ENCODE data around the gene C12orf43. TPM values are rescaled to one million over a fixed set of nuclear protein-coding genes. Genes with fewer than 3 reads are reported as not detected.
"Not testable (repeated sequence)": the region's sequence is repeated elsewhere in the genome, so short reads cannot be mapped to it uniquely, and the experiment has no call there.

The C12orf43 gene
- total RNA-seq, 2 experiments from 2014 or later: 19.4 to 19.6 TPM

- H3K4me3 Mint-ChIP-seq: no peak overlapping the region
- intact Hi-C loops (cut with micrococcal nuclease): no loop called here
- no peaks in the 10 kb centered on the region for H3K36me3 Mint-ChIP-seq
- CTCF ChIA-PET: interaction anchor here (0.5 to 2.6 kb wide), 3 partner anchors 9 to 110 kb away, joined by 4 to 12 read pairs (median 5); no protein-coding TSS in a partner anchor
- H3K27me3 Mint-ChIP-seq: peaks cover 2% of the 10 kb centered on the region
- no peak overlapping the region for H3K27ac Mint-ChIP-seq
- no peaks in the 10 kb centered on the region for H3K9me3 Mint-ChIP-seq
- H3K4me1 Mint-ChIP-seq (ENCODE audit: low read depth): peaks cover 2% of the 10 kb centered on the region
- no peak for DNase-seq
- POLR2A ChIA-PET: no interaction called here
Observed at GRCh38 chr12:121050725-121051124, 34.4 kb upstream of the C12orf43 start.

GRCh38 chr12:121048442-121048841 is 32.2 kb upstream of the C12orf43 start:
- peak overlapping the region; percentile 20 for H3K27ac Mint-ChIP-seq
- POLR2A ChIA-PET: interaction anchor here (1.3 kb wide), 1 partner anchor 12 kb away, joined by 3 read pairs; no protein-coding TSS in a partner anchor

DNA sequence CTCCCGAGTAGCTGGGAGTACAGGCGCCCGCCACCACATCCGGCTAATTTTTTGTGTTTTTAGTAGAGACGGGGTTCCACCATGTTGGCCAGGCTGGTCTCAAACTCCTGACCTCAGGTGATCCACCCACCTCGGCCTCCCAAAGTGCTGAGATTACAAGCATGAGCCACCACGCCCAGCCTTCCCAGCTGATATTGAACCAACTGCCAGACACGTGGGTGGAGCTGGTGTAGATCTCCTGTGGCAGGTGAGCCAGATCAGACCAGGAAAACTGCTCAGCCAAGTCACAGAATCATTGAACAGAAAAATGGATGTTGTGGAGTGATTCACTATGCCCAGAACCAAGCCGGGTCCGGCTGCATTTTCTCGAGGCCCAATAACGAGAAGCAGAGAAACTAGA is 31.1 kb upstream of the C12orf43 start:
- H3K4me3 Mint-ChIP-seq; H3K9me3 Mint-ChIP-seq; H3K36me3 Mint-ChIP-seq; H3K27ac Mint-ChIP-seq; POLR2A ChIA-PET; H3K4me1 Mint-ChIP-seq (ENCODE audit: low read depth); intact Hi-C loops (cut with micrococcal nuclease); DNase-seq; CTCF ChIA-PET: not testable (repeated sequence)
- H3K27me3 Mint-ChIP-seq: peaks cover 11% of the 10 kb centered on the region

More at GRCh38 chr12:121048442-121048841, 32.2 kb upstream of the C12orf43 start:
- Mint-ChIP-seq H3K27me3 (peaks cover 7% of the 10 kb centered on the region), H3K4me1 (ENCODE audit: low read depth) (peaks cover 4% of the 10 kb centered on the region), H3K9me3 (no peaks in the 10 kb centered on the region), H3K4me3 (peak overlapping the region; percentile 59), H3K36me3 (no peaks in the 10 kb centered on the region)
- CTCF ChIA-PET: interaction anchor here (2.0 kb wide), 1 partner anchor 12 kb away, joined by 10 read pairs; no protein-coding TSS in a partner anchor
- DNase-seq: no peak
- intact Hi-C loops (cut with micrococcal nuclease): no loop called here

DNA sequence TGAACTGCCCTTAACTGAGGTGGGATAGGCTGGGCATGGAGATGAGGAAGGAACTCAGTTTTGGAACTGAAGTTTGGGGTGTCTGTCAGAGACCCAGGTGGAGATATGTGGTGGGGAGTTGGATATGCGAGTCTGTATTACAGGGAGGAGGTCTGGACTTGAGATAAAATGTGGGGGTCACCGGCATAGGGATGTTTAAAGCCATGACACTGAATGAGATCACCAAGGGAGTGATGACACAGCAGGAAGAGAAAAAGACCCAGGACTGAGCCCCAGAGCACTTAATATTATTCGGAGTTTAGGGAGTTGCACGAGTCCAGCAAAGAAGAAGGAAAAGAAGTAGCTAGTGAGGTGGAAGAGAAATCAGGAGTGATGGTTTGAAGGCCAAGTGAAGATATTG is 26.8 kb upstream of the C12orf43 start:
- intact Hi-C loops (cut with micrococcal nuclease): no loop called here
- Mint-ChIP-seq H3K4me1 (ENCODE audit: low read depth) (peaks cover 21% of the 10 kb centered on the region), H3K27ac (no peak overlapping the region), H3K9me3 (no peaks in the 10 kb centered on the region), H3K4me3 (no peak overlapping the region), H3K27me3 (peaks cover 13% of the 10 kb centered on the region), H3K36me3 (no peaks in the 10 kb centered on the region)
- POLR2A ChIA-PET: no interaction called here
- CTCF ChIA-PET: no interaction called here
- DNase-seq: no peak

DNA sequence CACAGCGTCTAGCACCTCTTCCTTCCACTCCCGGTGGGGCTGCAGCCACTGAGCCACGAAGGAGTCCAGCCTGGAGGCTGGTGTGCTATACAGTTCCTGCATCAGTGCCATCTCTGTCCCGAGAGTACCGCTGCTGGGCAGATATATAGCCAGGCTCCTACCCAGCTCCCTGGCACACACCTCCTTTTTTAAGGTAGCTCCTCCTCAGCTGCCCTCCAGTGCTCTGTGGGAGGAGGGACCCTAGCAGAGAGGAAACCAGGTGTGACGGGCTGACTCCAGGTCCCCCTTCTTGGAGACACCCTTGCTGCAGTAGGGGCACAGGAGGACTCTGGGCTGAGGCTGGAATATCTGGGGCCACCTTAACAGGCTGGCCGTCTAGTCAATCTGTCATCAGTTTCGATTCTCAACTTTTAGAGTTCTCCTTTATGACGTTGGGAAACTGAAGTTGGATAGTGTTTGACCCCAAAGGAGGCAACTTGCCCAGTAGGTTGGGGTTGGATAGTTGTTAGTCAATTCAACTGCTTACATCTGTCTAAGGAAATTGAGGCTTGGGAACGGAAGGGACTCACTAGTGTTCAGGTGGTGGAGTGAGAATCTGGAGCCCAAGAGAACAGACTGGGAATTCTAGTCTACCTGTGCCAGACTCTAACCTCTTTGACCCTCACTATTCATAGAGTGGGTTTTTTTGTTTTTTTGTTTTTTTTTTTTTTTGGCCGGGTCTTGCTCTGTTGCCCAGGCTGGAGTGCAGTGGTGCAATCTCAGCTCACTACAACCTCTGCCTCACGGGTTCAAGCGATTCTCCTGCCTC is 22.8 kb upstream of the C12orf43 start, which contains the start of gene OASL:
Gene OASL, minus strand, starts transcription at position 386 of the 808 bp plus-strand sequence. Its CDS starts 275 bp downstream, at position 111.
- DNase-seq: peak; percentile 75
- Mint-ChIP-seq H3K4me1 (ENCODE audit: low read depth) (peaks cover 50% of the 10 kb centered on the region), H3K4me3 (peak within 1 kb of the TSS; percentile 85), H3K27me3 (peaks cover 9% of the 10 kb centered on the region), H3K27ac (peak within 1 kb of the TSS; percentile 84), H3K36me3 (peaks cover 3% of the 10 kb centered on the region), H3K9me3 (no peaks in the 10 kb centered on the region)
- CTCF ChIA-PET: interaction anchor here (0.6 to 2.7 kb wide), 3 partner anchors 21 to 383 kb away, joined by 3 to 15 read pairs (median 3); no protein-coding TSS in a partner anchor
- intact Hi-C loops (cut with micrococcal nuclease): loop anchor here (1.0 to 5.0 kb wide), 5 partner anchors 21 to 257 kb away; partner anchors contain the start of gene C12orf43
- POLR2A ChIA-PET: interaction anchor here (0.5 to 1.4 kb wide), 3 partner anchors 21 to 176 kb away, joined by 4 to 5 read pairs (median 4); no protein-coding TSS in a partner anchor

- intact Hi-C loops (cut with micrococcal nuclease): loop anchor here (1.0 to 5.0 kb wide), 3 partner anchors 255 to 362 kb away; no protein-coding TSS in a partner anchor
Observed at GRCh38 chr12:121036810-121037326, 20.6 kb upstream of the C12orf43 start.

GRCh38 chr12:121034616-121035305 is 18.5 kb upstream of the C12orf43 start:
- H3K27me3 Mint-ChIP-seq: no peaks in the 10 kb centered on the region
- ChIA-PET CTCF (interaction anchor here (1.2 to 3.5 kb wide), 2 partner anchors 25 to 62 kb away, joined by 3 to 15 read pairs; no protein-coding TSS in a partner anchor), POLR2A (interaction anchor here (0.6 kb wide), 1 partner anchor 349 kb away, joined by 3 read pairs; no protein-coding TSS in a partner anchor)
- peaks cover 6% of the 10 kb centered on the region for H3K36me3 Mint-ChIP-seq
- peaks cover 67% of the 10 kb centered on the region for H3K4me1 Mint-ChIP-seq (ENCODE audit: low read depth)
- no peak for DNase-seq
- intact Hi-C loops (cut with micrococcal nuclease): loop anchor here (1.0 to 5.0 kb wide), 5 partner anchors 18 to 853 kb away; partner anchors contain the start of genes C12orf43 and PSMD9
- H3K9me3 Mint-ChIP-seq: no peaks in the 10 kb centered on the region
- peak overlapping the region; percentile 72 for H3K27ac Mint-ChIP-seq
- H3K4me3 Mint-ChIP-seq: peak overlapping the region; percentile 38

More at GRCh38 chr12:121036810-121037326, 20.6 kb upstream of the C12orf43 start:
- Mint-ChIP-seq H3K4me1 (ENCODE audit: low read depth) (peaks cover 68% of the 10 kb centered on the region), H3K27ac (peak overlapping the region; percentile 89), H3K4me3 (peak overlapping the region; percentile 58), H3K27me3 (no peaks in the 10 kb centered on the region), H3K36me3 (peaks cover 6% of the 10 kb centered on the region), H3K9me3 (no peaks in the 10 kb centered on the region)
- ChIA-PET POLR2A (interaction anchor here (0.7 to 0.9 kb wide), 2 partner anchors 9 to 178 kb away, joined by 3 read pairs; no protein-coding TSS in a partner anchor), CTCF (interaction anchor here (1.0 to 2.7 kb wide), 3 partner anchors 11 to 31 kb away, joined by 4 to 15 read pairs (median 5); no protein-coding TSS in a partner anchor)
- peak; percentile 71 for DNase-seq

DNA sequence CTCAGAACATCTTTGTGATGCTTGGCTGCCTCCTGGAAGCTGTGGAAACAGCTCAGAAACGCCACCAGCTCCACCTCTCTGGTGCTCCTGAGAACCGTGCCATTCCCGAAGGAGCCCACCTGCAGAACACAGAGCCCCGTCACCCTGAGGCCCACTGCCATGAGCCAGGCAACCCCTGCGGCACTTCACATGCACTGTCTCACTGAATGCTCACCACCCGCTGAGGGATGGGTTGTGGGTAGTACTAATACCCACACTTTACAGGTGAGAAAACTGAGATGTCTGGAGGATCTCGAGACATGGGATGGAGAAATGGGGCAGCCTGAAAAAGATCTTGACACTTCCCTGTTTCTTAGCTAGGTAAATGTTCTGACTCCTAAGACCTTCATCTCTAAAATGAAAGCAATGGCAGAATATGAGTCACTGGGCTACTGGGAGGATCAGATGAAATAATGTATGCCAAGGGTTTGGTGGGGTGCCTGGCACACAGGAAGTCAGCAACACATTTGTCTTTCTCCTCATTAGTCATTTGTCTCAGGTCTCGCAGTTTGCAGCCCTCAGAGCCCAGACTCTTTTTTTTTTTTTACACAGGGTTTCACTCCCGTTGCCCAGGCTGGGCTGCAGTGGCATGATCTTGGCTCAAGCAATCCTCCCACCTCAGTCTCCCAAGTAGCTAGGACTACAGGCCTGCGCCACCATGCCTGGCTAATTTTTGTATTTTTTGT is 17.5 kb upstream of the C12orf43 start:
- Mint-ChIP-seq H3K9me3 (no peaks in the 10 kb centered on the region), H3K4me3 (peak overlapping the region; percentile 10), H3K27me3 (no peaks in the 10 kb centered on the region), H3K27ac (peak overlapping the region; percentile 72), H3K36me3 (peaks cover 6% of the 10 kb centered on the region), H3K4me1 (ENCODE audit: low read depth) (peaks cover 58% of the 10 kb centered on the region)
- intact Hi-C loops (cut with micrococcal nuclease): loop anchor here (1.0 to 5.0 kb wide), 4 partner anchors 17 to 854 kb away; partner anchors contain the start of genes C12orf43 and PSMD9
- CTCF ChIA-PET: interaction anchor here (0.5 to 3.5 kb wide), 5 partner anchors 25 to 450 kb away, joined by 3 to 15 read pairs (median 3); no protein-coding TSS in a partner anchor
- peak; percentile 80 for DNase-seq
- POLR2A ChIA-PET: no interaction called here

DNA sequence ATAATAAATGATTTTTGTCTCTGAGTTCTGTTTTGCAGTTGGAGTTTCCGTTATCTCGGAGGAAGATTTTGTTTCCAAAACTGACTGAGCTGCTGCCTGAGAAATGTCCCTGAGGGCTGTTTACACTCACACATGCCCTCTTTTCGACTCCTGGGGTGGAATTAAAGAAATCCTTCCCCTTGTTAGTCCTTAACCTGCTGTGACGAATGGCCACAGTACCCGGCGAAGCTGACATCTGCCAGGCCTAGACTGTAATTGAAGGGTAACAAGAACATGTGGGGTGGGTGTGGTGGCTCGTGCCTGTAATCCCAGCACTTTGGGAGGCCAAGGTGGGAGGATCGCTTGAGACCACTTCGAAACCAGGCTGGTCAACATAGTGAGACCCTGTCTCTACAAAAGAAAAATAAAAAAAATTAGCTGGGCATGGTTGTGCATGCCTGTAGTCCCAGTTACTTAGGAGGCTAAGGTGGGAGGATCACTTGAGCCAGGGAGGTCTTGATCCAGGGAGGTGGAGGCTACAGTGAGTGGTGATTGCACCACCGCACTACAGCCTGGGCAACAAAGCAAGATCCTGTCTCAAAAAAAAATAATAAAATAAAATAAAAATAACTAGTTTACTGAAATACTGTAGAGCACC is 14.4 kb upstream of the C12orf43 start:
- peaks cover 34% of the 10 kb centered on the region for H3K4me1 Mint-ChIP-seq (ENCODE audit: low read depth)
- no peak for DNase-seq
- no peak overlapping the region for H3K27ac Mint-ChIP-seq
- POLR2A ChIA-PET: no interaction called here
- H3K4me3 Mint-ChIP-seq: no peak overlapping the region
- no peaks in the 10 kb centered on the region for H3K27me3 Mint-ChIP-seq
- CTCF ChIA-PET: interaction anchor here (1.1 to 1.4 kb wide), 2 partner anchors 29 kb away, joined by 4 read pairs; no protein-coding TSS in a partner anchor
- no peaks in the 10 kb centered on the region for H3K9me3 Mint-ChIP-seq
- peaks cover 11% of the 10 kb centered on the region for H3K36me3 Mint-ChIP-seq
- intact Hi-C loops (cut with micrococcal nuclease): loop anchor here (5.0 kb wide), 1 partner anchor 857 kb away; the partner anchor contains the start of gene PSMD9

DNA sequence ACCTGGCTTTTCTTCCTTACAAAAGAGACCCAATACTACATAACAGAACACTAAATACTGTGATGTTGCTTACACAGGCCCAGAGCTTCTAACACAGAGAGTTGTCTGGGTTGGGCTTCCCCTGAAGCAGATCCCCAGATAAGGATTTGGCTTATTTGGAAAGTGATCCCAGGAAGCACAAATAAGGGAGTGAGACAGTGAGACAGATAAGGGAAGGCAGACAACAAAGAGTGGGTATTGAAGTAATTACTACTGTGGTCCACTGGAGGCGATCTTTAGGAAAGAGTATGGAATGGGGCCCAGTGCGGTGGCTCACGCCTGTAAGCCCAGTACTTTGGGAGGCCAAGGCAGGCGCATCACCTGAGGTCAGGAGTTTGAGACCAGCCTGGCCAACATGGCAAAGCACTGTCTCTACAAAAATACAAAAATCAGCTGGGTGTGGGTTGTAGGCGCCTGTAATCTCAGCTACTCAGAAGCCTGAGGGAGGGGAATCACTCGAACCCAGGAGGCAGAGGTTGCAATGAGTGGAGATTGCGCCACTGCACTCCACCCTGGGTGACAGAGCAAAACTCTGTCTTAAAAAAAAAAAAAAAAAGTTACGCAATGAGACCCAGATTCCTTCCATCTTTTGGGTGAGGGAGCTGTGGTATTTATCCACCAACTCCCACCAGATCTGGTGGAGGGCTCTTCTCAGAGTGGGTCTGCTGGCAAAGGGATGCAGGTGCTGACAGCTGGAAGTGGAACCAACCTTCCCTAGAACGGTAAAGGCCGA is 10.2 kb upstream of the C12orf43 start:
- H3K9me3 Mint-ChIP-seq: no peaks in the 10 kb centered on the region
- ChIA-PET POLR2A (interaction anchor here (0.7 kb wide), 1 partner anchor 10 kb away, joined by 5 read pairs; the partner anchor contains the start of gene C12orf43), CTCF (interaction anchor here (1.0 to 1.4 kb wide), 2 partner anchors 10 to 83 kb away, joined by 3 to 4 read pairs; no protein-coding TSS in a partner anchor)
- H3K27ac Mint-ChIP-seq: no peak overlapping the region
- intact Hi-C loops (cut with micrococcal nuclease): no loop called here
- H3K4me1 Mint-ChIP-seq (ENCODE audit: low read depth): no peaks in the 10 kb centered on the region
- H3K36me3 Mint-ChIP-seq: peaks cover 14% of the 10 kb centered on the region
- no peaks in the 10 kb centered on the region for H3K27me3 Mint-ChIP-seq
- no peak for DNase-seq
- H3K4me3 Mint-ChIP-seq: no peak overlapping the region

All from activated CD4-positive, alpha-beta memory T cell treated with anti-CD3 and anti-CD28 coated beads for 36 hours (primary cell).